Tibial artery (tissue), 4 donors: ENCODE data around the gene OSM.

Source experiments
- DNase-seq, 2 donors: peaks; one replicate each; pipeline ENCODE4 v3.0.0-alpha.2; 2019
- H3K27ac ChIP-seq, 2 donors: fragments of 200-600 bp; sonication (generic) in 1 of 2; 1 replicate in 1 of 2; 2 replicates in 1 of 2; pipeline ENCODE4 v1.5.1; 2018 to 2019; ENCODE audit warnings: mild to moderate bottlenecking in 1 of 2
- H3K27me3 ChIP-seq, 2 donors: fragments of 200-600 bp; sonication (generic) in 1 of 2; one replicate each; pipeline versions ENCODE4 v1.5.1 to v1.6.0; 2016 to 2019
- H3K36me3 ChIP-seq, 3 donors: fragments of 200-600 bp; sonication (generic) in 2 of 3; one replicate each; pipeline ENCODE4 v1.5.1; 2016 to 2019; ENCODE audit warnings: mild to moderate bottlenecking in 2 of 3
- H3K4me1 ChIP-seq, 4 donors: fragments of 200-600 bp; sonication (generic) in 2 of 4; 1 replicate in 3 of 4; 2 replicates in 1 of 4; pipeline ENCODE4 v1.5.1; 2016 to 2019
- H3K4me3 ChIP-seq, 2 donors: fragments of 200-600 bp; sonication (generic) in 1 of 2; 1 replicate in 1 of 2; 2 replicates in 1 of 2; pipeline ENCODE4 v1.5.1; 2018 to 2019; ENCODE audit warnings: mild to moderate bottlenecking in 2 of 2
- H3K9me3 ChIP-seq, 3 donors: fragments of 200-600 bp; sonication (generic) in 1 of 3; one replicate each; pipeline ENCODE4 v1.5.1; 2016 to 2019
- CTCF ChIP-seq, 2 experiments: fragments of 200-600 bp in 1 of 2; fragments of 450-650 bp in 1 of 2; IDR thresholded peaks; one replicate each; pipeline ENCODE4 v1.5.1; 2017 to 2019; ENCODE audit warnings: antibody characterized with exemption in 2 of 2, mild to moderate bottlenecking in 1 of 2, moderate library complexity in 1 of 2
- intact Hi-C: fragments of 100-400 bp; cut with DNase I; formaldehyde crosslinking; loops from one replicate; pipeline ENCODE4 v1.15.0; 2023; ENCODE audit warnings: low total_unique reads

The OSM gene

DNA sequence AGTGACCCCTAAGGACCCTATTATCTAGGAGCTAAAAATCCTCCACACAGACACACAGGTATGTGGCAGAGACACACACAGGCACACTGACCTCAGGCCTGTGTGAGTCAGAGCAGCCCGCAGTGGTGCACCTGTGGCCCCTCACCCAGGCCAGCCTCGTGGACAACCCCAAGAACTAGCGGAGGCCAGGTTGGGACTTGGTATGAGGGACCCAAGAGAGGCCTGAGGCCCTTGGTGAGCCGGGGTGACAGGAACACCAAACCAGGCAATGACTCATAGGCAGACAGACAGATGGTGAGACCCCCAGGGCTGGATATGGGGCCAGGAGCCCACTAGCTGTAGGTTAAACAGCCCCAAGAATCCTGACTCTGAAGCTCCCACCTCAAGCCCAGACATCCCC, 16.7 kb upstream of the OSM start:
- no peak for TF ChIP-seq CTCF (IDR thresholded peaks at IDR 0.05)

DNA sequence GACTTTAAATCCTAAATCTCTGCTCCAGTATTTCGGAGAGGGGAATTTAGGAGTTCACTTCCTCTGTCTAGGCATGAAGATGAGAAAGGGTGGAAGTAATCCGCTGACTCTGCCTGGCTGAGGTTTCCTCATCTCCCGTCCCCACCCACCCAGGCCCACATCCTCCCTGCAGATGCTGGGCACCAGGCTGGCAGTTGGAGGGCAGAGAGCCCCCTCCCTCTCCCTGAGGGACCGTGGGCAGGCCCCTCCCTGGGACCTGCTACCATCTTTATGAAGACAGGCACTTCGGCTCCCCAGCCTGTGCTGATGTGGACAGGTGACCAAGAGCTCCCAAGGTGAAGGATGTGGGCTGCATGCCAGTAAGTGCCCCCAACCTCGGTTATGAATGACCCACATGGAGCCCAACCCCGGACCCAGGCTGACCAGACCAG, 16.0 kb upstream of the OSM start:
- Histone ChIP-seq H3K27me3 (no peaks in the 10 kb centered on the region), H3K4me3 (no peak overlapping the region), H3K9me3 (no peaks in the 10 kb centered on the region), H3K27ac (no peak overlapping the region), H3K4me1 (peaks cover 0 to 11% (median 5%) of the 10 kb centered on the region in 4 donors), H3K36me3 (peaks cover 18 to 47% (median 34%) of the 10 kb centered on the region in 3 donors)
- intact Hi-C loops = no loop called here
- no peak for TF ChIP-seq CTCF (IDR thresholded peaks at IDR 0.05)
- no peak for DNase-seq

More for the DNA sequence above, 16.7 kb upstream of the OSM start:
- Histone ChIP-seq H3K4me3 (no peak overlapping the region), H3K4me1 (peaks cover 0 to 13% (median 11%) of the 10 kb centered on the region in 4 donors), H3K27ac (no peak overlapping the region), H3K27me3 (no peaks in the 10 kb centered on the region), H3K9me3 (no peaks in the 10 kb centered on the region), H3K36me3 (peaks cover 18 to 47% (median 34%) of the 10 kb centered on the region in 3 donors)
- no peak for DNase-seq
- intact Hi-C loops = no loop called here

DNA sequence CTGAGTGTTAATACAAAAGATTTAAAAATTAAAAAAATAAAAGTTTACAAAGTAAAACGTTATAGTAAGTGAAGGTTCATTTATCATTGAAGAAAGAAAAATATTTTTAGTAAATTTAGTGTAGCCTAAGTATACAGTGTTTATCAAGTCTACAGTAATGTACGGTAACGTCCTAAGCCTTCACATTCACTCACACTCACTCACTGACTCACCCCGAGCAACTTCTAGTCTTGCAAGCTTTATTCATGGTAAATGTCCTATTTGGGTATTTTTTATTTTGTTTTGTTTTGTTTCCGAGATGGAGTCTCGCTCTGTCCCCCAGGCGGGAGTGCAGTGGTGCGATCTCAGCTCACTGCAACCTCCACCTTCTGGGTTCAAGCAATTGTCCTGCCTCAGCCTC, 13.9 kb upstream of the OSM start:
- peaks cover 0 to 16% (median 1%) of the 10 kb centered on the region in 4 donors for H3K4me1 ChIP-seq
- H3K36me3 ChIP-seq = peaks cover 15 to 34% (median 19%) of the 10 kb centered on the region in 3 donors
- no peak for TF ChIP-seq CTCF (IDR thresholded peaks at IDR 0.05)
- H3K9me3 ChIP-seq = no peaks in the 10 kb centered on the region
- intact Hi-C loops = no loop called here
- no peak for DNase-seq
- no peaks in the 10 kb centered on the region for H3K27me3 ChIP-seq
- H3K27ac ChIP-seq = no peak overlapping the region
- no peak overlapping the region for H3K4me3 ChIP-seq

DNA sequence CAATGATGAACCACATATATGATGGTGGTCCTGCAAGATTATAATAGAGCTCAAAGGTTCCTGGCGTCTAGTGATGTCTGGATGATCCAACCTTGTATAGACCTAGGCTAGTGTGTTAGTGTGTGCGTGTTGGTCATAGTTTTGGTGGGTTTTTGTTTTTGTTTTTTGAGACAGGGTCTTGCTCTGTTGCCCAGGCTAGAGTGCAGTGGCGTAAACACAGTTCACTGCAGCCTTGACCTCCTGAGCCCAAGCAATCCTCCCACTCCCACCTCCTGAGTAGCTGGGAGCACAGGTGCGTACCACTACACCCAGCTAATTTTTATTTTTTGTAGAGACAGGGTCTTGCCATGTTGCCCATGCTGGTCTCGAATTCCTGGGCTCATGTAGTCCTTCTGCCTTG, 13.3 kb upstream of the OSM start:
- intact Hi-C loops = no loop called here
- peaks cover 0 to 16% (median 1%) of the 10 kb centered on the region in 4 donors for H3K4me1 ChIP-seq
- no peak for DNase-seq

DNA sequence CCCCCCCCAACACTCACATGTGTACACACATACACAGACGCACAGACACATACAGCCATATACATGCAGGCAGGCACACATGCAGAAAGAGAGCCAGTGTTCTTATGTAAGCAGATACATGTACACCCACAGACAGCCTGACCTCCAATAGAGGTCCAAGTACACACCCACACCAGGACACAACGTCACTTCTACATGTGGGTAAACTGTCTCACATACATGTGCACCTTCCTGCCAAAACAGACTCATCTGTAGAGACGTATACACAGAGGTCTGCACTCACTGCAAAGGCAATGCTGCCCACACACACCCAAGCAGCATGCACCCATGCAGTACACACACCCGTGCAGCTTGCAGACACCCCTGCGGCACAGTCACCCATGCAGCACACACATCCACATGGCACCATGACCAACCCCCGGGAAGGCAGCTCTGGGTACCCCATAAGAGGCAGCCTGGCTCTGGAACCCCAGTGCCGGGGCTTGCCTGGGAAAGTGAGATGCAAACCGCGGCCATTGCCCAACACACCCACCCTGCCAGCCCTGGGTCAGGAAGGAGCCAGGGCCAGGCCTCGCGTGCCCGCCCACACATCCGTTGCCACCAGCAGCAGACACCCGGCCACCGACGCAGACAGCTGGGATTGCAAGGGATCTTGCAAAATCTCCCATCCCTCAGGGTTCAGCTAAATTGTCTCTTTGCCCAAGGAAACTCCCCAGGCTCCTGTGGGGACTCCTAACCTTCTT, 12.6 kb upstream of the OSM start:
- peaks cover 0 to 16% (median 1%) of the 10 kb centered on the region in 4 donors for H3K4me1 ChIP-seq
- H3K36me3 ChIP-seq = peaks cover 3 to 22% (median 10%) of the 10 kb centered on the region in 3 donors
- peak; percentile 70 to 82 for DNase-seq
- no peak overlapping the region for H3K27ac ChIP-seq
- no peaks in the 10 kb centered on the region for H3K27me3 ChIP-seq
- TF ChIP-seq CTCF (IDR thresholded peaks at IDR 0.05) = no peak
- H3K9me3 ChIP-seq = no peaks in the 10 kb centered on the region
- intact Hi-C loops = no loop called here
- H3K4me3 ChIP-seq = no peak overlapping the region

More for the DNA sequence above, 13.3 kb upstream of the OSM start:
- Histone ChIP-seq H3K27me3 (no peaks in the 10 kb centered on the region), H3K36me3 (peaks cover 9 to 29% (median 13%) of the 10 kb centered on the region in 3 donors), H3K9me3 (no peaks in the 10 kb centered on the region), H3K4me3 (no peak overlapping the region), H3K27ac (no peak overlapping the region)
- no peak for TF ChIP-seq CTCF (IDR thresholded peaks at IDR 0.05)
